GM18870 (cell line): Measurements from ENCODE around the gene CDKAL1.

Experiments
- ATAC-seq: cut with Tn5 transposase; IDR thresholded peaks from one replicate; pipeline ENCODE4 v1.9.1; 2021; ENCODE audit warnings: moderate library complexity; ENCODE audit not compliant: unreplicated experiment

The CDKAL1 gene

GRCh38 chr6:20946022-20946421 is 411.8 kb downstream of the CDKAL1 start:
- peak; percentile 98 for ATAC-seq

GRCh38 chr6:20946890-20947289 is 412.6 kb downstream of the CDKAL1 start:
- no peak for ATAC-seq

GRCh38 chr6:20947977-20948376 is 413.7 kb downstream of the CDKAL1 start:
- ATAC-seq, result no peak

- no peak for ATAC-seq
Measured at GRCh38 chr6:20948556-20948955, 414.3 kb downstream of the CDKAL1 start.

- ATAC-seq, result no peak
Measured at GRCh38 chr6:20949138-20949537, 414.9 kb downstream of the CDKAL1 start.

GRCh38 chr6:20952699-20953474 is 418.6 kb downstream of the CDKAL1 start:
- no peak for ATAC-seq

GRCh38 chr6:20954315-20954714 is 420.1 kb downstream of the CDKAL1 start:
- no peak for ATAC-seq

GRCh38 chr6:20955131-20955530 is 420.9 kb downstream of the CDKAL1 start:
- ATAC-seq, result no peak

GRCh38 chr6:20955751-20956150 is 421.5 kb downstream of the CDKAL1 start:
- ATAC-seq, result no peak

- no peak for ATAC-seq
Measured at GRCh38 chr6:20960067-20960466, 425.8 kb downstream of the CDKAL1 start.

GRCh38 chr6:20965276-20965675 is 431.0 kb downstream of the CDKAL1 start:
- ATAC-seq, result no peak

- no peak for ATAC-seq
Measured at GRCh38 chr6:20965915-20966314, 431.7 kb downstream of the CDKAL1 start.

GRCh38 chr6:20969551-20969950 is 435.3 kb downstream of the CDKAL1 start:
- ATAC-seq, result no peak

GRCh38 chr6:20976391-20976918 is 442.2 kb downstream of the CDKAL1 start:
- ATAC-seq, result no peak

GRCh38 chr6:20978151-20978614 is 443.9 kb downstream of the CDKAL1 start:
- ATAC-seq, result peak; percentile 82

GRCh38 chr6:20979076-20979475 is 444.8 kb downstream of the CDKAL1 start:
- ATAC-seq, result no peak

- ATAC-seq, result no peak
Measured at GRCh38 chr6:20983961-20984360, 449.7 kb downstream of the CDKAL1 start.

- ATAC-seq, result no peak
Measured at GRCh38 chr6:20985821-20986220, 451.6 kb downstream of the CDKAL1 start.

- no peak for ATAC-seq
Measured at GRCh38 chr6:20991910-20992309, 457.7 kb downstream of the CDKAL1 start.

GRCh38 chr6:20996099-20996498 is 461.8 kb downstream of the CDKAL1 start:
- no peak for ATAC-seq

GRCh38 chr6:20997143-20997769 is 463.0 kb downstream of the CDKAL1 start:
- peak; percentile 36 for ATAC-seq

- ATAC-seq, result no peak
Measured at GRCh38 chr6:20997770-20998147, 463.5 kb downstream of the CDKAL1 start.
